Activated CD4-positive, alpha-beta memory T cell treated with anti-CD3 and anti-CD28 coated beads, Interleukin-2, amount 10 ng/mL, durations not matched to agents 7 days and 5 days (primary cell): ENCODE results near the gene S100A7A. TPM values are rescaled to one million over a fixed set of nuclear protein-coding genes. Genes with fewer than 3 reads are reported as not detected.
"Not testable (repeated sequence)": the region's sequence is repeated elsewhere in the genome, so short reads cannot be mapped to it uniquely, and the experiment has no call there.

Source experiments
- CTCF ChIA-PET: fragments of 350-600 bp; sonication (Branson Sonifier 250); formaldehyde crosslinking; loops from one replicate; lab custom pipeline; 2021; ENCODE audit warnings: antibody characterized with exemption, inconsistent platforms; lab: Charles Lee
- POLR2A ChIA-PET: fragments of 350-600 bp; sonication (Branson Sonifier 250); formaldehyde crosslinking; loops from one replicate; lab custom pipeline; 2021; ENCODE audit warnings: antibody characterized with exemption; lab: Charles Lee
- DNase-seq: peaks from one replicate; pipeline ENCODE4 v3.0.0-alpha.2; 2020
- H3K27ac Mint-ChIP-seq: one replicate; pipeline ENCODE4 v1.8.0; 2021; ENCODE audit warnings: mild to moderate bottlenecking, mixed read lengths
- H3K27me3 Mint-ChIP-seq: one replicate; pipeline ENCODE4 v1.8.0; 2021; ENCODE audit warnings: mixed read lengths
- H3K36me3 Mint-ChIP-seq: one replicate; pipeline ENCODE4 v1.8.0; 2021; ENCODE audit warnings: low read depth, mixed read lengths
- H3K4me1 Mint-ChIP-seq: one replicate; pipeline ENCODE4 v1.8.0; 2021; ENCODE audit warnings: mixed read lengths
- H3K4me3 Mint-ChIP-seq: one replicate; pipeline ENCODE4 v1.8.0; 2021; ENCODE audit warnings: mild to moderate bottlenecking, mixed read lengths
- H3K9me3 Mint-ChIP-seq: one replicate; pipeline ENCODE4 v1.8.0; 2021; ENCODE audit warnings: mixed read lengths
- total RNA-seq, 2 experiments: library from RNA; stranded (reverse); gene quantifications; one replicate each; pipeline ENCODE4 v1.2.3, GENCODE V29; 2021

Gene S100A7A
- total RNA-seq, 2 experiments from 2014 or later: not detected

GRCh38 chr1:153462741-153463140, 46.4 kb downstream of the S100A7A start:
- H3K27ac Mint-ChIP-seq, DNase-seq, POLR2A ChIA-PET, H3K36me3 Mint-ChIP-seq, CTCF ChIA-PET, H3K9me3 Mint-ChIP-seq, H3K4me3 Mint-ChIP-seq, H3K4me1 Mint-ChIP-seq: not testable (repeated sequence)
- H3K27me3 Mint-ChIP-seq: peaks cover 25% of the 10 kb centered on the region

- peaks cover 5% of the 10 kb centered on the region for H3K4me1 Mint-ChIP-seq
- no peaks in the 10 kb centered on the region for H3K36me3 Mint-ChIP-seq
- H3K9me3 Mint-ChIP-seq: no peaks in the 10 kb centered on the region
- DNase-seq: peak; percentile 67
- H3K27me3 Mint-ChIP-seq: peaks cover 29% of the 10 kb centered on the region
- H3K4me3 Mint-ChIP-seq: no peak overlapping the region
- POLR2A ChIA-PET: no interaction called here
- H3K27ac Mint-ChIP-seq: no peak overlapping the region
- CTCF ChIA-PET: interaction anchor here (0.8 to 2.0 kb wide), 9 partner anchors 9 to 150 kb away, joined by 3 to 11 read pairs (median 4); partner anchors contain the start of gene S100A14
Observed at GRCh38 chr1:153465811-153466636, 49.7 kb downstream of the S100A7A start.

- no peaks in the 10 kb centered on the region for H3K36me3 Mint-ChIP-seq
- peaks cover 2% of the 10 kb centered on the region for H3K9me3 Mint-ChIP-seq
- no peak overlapping the region for H3K4me3 Mint-ChIP-seq
- H3K27ac Mint-ChIP-seq: no peak overlapping the region
- H3K4me1 Mint-ChIP-seq: peaks cover 5% of the 10 kb centered on the region
- H3K27me3 Mint-ChIP-seq: peaks cover 27% of the 10 kb centered on the region
- ChIA-PET CTCF (interaction anchor here (1.1 to 2.0 kb wide), 5 partner anchors 22 to 114 kb away, joined by 3 to 11 read pairs (median 4); no protein-coding TSS in a partner anchor), POLR2A (no interaction called here)
- DNase-seq: no peak
Observed at GRCh38 chr1:153466908-153467307, 50.6 kb downstream of the S100A7A start.

GRCh38 chr1:153470707-153471106, 54.4 kb downstream of the S100A7A start:
- Mint-ChIP-seq H3K27ac (no peak overlapping the region), H3K36me3 (no peaks in the 10 kb centered on the region), H3K9me3 (peaks cover 10% of the 10 kb centered on the region), H3K4me1 (peaks cover 5% of the 10 kb centered on the region), H3K27me3 (peaks cover 18% of the 10 kb centered on the region), H3K4me3 (no peak overlapping the region)
- no peak for DNase-seq
- ChIA-PET CTCF (no interaction called here), POLR2A (no interaction called here)

Other genes with a start within 250 kb of the S100A7A start
- gene LELP1, start 213.1 kb upstream of the S100A7A start, total RNA-seq: not detected
- gene PRR9, start 198.9 kb upstream of the S100A7A start, total RNA-seq: not detected
- gene LORICRIN, start 156.8 kb upstream of the S100A7A start, total RNA-seq: not detected
- not detected for gene PGLYRP3, start 103.6 kb upstream of the S100A7A start, total RNA-seq
- not detected for gene PGLYRP4, start 67.7 kb upstream of the S100A7A start, total RNA-seq
- gene S100A9, start 58.7 kb upstream of the S100A7A start, total RNA-seq: under 1 TPM in 1 of 2 experiments, not detected in 1; 0.55 TPM
- gene S100A12, start 40.9 kb upstream of the S100A7A start, total RNA-seq: not detected
- not detected for gene S100A8, start 25.4 kb upstream of the S100A7A start, total RNA-seq
- not detected for gene S100A7, start 44.1 kb downstream of the S100A7A start, total RNA-seq
- 100 to 1,000 TPM; 781 to 799 TPM for gene S100A6, start 119.5 kb downstream of the S100A7A start, total RNA-seq
- gene S100A5, start 124.4 kb downstream of the S100A7A start, total RNA-seq: 1 to 10 TPM; 2.2 to 4.7 TPM
- 1,000 to 10,000 TPM; 1,297 to 1,322 TPM for gene S100A4, start 129.3 kb downstream of the S100A7A start, total RNA-seq
- not detected for gene S100A3, start 132.7 kb downstream of the S100A7A start, total RNA-seq
- gene S100A2, start 149.3 kb downstream of the S100A7A start, total RNA-seq: 1 to 10 TPM in 1 of 2 experiments, under 1 TPM in 1; 0.85 to 1.2 TPM
- not detected for gene S100A16, start 196.6 kb downstream of the S100A7A start, total RNA-seq
- gene S100A14, start 199.8 kb downstream of the S100A7A start, total RNA-seq: not detected
- gene S100A13, start 211.0 kb downstream of the S100A7A start, total RNA-seq: 1 to 10 TPM; 6.1 TPM
- not detected for gene S100A1, start 211.9 kb downstream of the S100A7A start, total RNA-seq
- 10 to 100 TPM; 84.7 to 87.1 TPM for gene CHTOP, start 217.5 kb downstream of the S100A7A start, total RNA-seq
- gene SNAPIN, start 242.2 kb downstream of the S100A7A start, total RNA-seq: 10 to 100 TPM; 35.0 to 35.6 TPM